OCI-M2 (cell line): ENCODE data around the gene BRSK2.
A peak's percentile ranks its signal among the peaks of the same experiment; 100 is the strongest.

Source experiments
- DNase-seq: peaks from one replicate; lab custom pipeline; 2025; ENCODE audit not compliant: unreplicated experiment; lab: John Stamatoyannopoulos, UW

The BRSK2 gene

DNA sequence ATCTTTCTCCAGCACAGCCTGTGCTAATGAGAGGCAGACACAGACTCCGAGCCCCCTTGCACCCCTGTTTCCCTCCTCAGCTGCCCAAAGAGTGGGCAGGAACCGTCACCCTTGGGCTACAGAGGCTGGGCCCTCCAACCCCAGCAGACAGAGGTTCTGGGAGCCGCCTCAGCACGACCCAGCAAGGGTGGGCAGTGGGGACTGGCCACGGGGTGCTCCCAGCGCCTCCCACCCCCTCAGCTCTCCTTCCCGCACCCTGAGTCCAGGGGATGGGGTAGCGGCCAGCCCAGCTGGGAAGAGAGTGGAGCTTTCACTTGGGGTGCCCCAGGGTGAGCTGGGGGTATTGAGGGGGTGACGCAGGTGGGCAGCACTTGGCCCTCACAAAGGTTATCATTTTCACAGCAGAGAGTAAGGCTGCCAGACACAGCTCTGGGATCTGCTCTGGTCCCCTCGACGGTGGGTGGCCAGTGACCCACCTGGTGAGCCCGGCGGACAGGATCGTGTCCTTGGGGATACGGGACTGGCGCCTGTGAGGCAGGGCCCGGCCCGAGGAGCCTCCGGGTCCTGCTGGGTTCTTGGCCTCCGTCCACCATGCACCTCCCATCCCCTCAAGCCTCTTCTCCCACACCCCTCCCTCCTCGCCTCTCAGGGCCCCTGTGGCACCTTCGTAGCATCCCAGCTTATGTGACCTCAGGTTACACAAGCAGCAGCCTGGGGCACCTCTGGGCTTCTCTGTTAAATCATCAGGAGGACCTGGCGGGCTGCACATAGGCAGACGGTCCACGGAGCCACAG is 14.4 kb upstream of the BRSK2 start:
- DNase-seq = no peak

DNA sequence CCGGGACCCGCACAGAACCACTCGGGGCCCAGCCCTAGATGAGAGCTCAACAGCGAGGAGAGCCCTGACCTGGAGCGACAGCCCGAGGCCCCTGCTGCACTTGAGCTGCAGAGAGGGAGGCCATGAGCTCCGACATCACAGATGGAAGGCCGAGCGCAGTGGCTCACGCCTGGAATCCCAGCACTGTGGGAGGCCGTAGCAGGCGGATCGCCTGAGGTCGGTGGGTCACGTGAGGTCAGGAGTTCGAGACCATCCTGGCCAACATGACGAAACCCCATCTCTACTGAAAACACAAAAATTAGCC is 13.8 kb upstream of the BRSK2 start:
- no peak for DNase-seq

DNA sequence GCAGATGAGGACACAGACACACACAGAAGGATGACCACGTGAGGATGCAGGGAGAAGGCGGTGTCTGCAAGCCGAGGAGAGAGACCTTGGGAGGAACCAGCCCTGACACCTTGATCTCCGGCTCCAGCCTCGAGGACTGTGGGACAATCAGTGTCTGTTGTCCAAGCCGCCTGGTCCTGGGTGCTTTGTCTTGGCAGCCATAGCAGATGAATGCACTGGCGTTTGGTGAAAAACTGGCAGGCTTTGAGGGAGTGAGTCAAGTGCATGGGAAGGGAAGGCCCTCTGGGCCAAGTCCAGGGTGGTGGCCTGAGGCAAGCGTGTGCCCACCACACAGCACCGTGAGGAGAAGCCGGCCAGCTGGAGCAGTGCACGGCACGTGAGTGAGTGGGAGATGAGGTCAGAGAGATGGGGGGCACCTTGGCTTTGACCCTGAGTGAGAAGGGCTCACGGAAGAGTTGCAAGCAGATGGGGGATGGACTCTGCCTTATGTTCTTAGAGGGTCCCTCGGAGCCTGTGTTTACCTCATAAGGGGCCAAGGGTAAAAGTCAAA is 12.4 kb upstream of the BRSK2 start:
- no peak for DNase-seq

DNA sequence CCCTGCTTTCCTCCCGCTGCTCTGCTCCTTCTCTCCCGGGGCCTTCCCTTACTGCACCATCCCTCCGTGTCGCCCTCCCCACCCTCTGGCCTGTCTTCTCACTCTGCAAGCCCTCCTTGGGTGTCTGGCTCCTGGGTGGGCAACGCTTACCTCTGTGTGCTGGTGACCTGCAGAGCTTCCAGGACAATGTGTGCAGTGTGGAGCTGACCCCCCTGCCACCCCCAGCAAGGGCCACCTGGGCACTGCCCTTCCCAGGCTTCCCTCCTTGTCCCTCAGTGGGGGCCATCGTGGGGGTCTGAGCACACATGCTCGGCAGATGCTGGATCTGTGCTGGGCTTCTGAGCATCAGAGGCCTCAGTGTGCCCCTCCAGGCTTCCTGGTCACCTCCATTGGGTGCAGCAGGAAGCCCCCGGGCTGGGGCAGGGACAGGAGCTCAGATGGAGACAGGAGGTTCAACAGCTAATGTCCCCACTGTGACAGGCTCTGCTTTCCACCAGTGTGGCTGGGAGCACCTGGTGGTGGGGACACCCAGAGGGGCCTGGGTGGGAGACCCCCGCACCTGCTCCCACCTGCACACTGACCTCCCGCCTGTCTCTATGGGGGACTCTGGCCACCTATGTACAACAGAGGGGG is 7.8 kb upstream of the BRSK2 start:
- DNase-seq = no peak

DNA sequence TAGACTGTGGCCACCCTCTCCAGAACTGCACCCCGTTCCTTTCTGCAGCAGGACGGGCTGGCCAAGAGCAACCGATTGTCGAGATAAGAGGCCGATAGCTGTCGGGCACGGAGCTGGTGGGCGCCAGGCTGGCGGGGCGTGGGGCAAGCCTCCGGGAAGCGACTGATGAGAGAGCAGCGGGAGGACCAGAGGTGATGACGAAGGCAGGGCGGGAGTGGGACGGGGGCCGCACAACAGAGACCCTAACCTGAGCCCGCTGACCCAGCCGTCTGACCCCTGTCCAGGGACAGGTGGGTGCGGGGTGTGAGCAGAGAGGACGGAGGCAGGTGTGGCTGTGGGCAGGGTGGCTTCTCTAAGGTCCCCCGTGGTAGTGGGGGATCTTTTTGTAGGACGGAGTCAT is 7.3 kb upstream of the BRSK2 start:
- no peak for DNase-seq

- peak; percentile 12 for DNase-seq
Observed at GRCh38 chr11:1382831-1383607, 6.7 kb upstream of the BRSK2 start.

DNA sequence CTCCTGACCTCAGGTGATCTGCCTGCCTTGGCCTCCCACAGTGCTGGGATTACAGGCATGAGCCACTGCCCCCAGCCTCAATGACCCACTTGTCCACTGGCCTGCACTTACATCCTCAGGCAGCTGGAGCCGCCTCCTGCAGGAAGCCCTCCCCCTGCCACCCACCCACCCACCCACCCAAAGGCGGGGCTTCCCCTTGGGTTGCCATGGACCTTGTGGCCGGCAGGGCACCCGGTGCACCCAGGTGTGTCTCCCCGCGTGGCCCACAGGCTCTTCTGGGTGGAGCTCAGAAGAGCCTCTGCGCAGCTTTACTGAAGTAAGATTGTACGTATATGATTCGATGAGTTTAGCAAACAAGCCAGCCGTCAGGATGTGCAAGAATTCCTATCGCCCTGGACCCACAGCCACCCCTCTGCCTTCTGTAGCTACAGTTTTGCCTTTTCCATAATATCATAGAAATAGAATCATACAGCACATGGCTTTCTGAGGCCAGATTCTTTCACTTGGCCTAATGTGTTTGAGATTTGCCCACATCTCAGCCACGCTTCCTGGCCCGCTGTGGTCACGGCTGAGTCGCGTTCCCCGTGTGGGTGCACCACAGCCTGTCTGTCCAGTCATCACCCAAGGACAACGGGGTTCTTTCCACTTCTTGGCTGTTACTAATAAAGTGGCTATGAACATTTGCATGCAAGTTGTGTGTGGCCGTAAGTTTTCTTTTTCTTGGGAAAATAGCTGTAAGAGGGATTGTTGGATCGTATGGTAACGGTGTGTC is 5.3 kb upstream of the BRSK2 start:
- no peak for DNase-seq

DNA sequence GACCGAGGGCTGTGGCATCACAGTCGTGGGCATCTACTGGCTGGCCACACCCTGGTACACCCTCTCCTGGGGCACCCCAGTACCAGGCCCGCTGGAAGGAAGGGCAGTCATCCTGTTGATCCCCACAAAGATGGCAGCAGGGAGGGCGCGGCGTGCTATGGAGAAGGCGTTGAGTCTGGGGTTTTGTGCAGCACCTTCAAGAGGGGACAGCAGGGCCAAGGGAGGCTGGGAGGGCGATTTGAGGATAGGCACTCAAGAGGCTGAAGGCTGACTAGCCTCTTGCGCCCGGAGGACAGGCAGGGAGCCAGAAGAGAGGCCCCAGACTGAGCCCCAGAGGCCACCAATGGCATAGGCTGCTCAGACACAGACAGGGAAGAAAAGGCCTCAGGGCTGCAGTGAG is 2.2 kb upstream of the BRSK2 start:
- no peak for DNase-seq

DNA sequence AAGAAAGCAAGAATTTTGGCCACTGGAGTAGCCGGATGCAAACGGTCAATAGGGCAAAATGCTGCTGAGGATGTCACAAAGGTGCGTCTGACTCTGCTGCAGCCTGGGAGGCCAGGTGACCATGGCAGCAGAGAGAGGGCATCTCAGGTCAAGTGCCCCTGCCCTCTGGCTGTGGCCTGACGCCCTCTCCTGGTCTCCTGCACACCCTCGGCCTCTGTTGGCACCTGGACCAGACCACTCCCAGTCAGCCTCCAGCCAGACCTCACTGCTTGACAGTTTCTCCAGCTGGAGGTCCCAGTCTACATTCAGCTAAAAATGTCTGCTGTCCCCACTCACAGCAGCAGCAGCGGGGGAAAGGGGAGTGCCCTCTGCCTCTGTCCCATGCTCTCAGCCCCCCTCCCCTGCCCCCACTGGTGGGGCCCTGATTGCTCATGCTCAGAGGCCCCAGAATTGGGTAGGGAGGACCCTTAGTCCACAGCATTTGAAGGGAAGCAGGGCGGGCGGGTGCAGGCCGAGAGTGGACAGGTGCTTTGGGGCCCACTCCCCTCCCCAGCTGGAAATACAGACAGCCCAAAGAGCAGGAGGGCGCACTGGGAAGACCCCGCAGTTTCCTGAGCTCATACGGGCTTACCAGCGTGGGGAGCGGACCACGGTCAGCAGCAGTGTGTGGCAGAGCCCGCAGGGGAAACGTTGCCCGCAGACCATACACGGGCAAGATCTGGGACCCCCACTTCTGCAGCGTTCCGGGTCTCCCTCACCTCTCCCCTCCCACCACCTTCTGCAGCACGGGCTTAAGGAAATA is 1.6 kb upstream of the BRSK2 start:
- no peak for DNase-seq

- no peak for DNase-seq
Observed at GRCh38 chr11:1388763-1389102, 1.0 kb upstream of the BRSK2 start.

GRCh38 chr11:1389103-1389931 is 417 bp upstream of the BRSK2 start:
- DNase-seq = peak; percentile 44

DNA sequence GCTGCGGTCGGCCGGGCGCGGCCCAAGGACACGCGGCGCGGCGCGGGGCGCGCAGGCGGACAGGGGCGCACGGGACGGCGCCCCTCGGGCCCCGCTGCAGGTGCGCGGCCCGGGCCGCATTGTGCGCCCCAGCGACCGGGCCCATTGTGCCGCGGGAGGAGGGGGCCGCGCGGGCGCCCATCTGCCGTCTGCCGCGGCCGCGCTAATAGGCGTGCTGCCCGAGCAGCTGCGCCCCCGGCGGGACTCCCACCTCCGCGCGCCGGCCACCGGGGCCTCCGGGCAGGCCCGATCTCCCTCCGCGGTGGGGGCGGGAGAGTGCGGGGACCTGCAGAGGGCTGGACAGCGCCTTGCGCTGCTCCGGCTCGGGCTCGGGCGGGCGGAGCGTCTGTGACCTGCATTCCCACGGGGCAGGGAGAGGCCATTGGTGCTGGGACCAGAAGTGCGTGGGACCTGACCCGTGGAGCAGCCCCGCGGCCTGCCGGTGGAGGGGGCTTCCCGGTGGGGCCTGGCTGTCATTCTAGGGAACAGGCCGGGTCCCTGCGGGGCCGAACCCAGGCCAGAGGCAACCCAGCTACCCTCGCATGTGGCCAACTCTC is 933 bp downstream of the BRSK2 start:
- no peak for DNase-seq

- no peak for DNase-seq
Observed at GRCh38 chr11:1391165-1392075, 1.7 kb downstream of the BRSK2 start.

- DNase-seq = no peak
Observed at GRCh38 chr11:1392111-1392510, 2.4 kb downstream of the BRSK2 start.

GRCh38 chr11:1392561-1392960 is 2.8 kb downstream of the BRSK2 start:
- no peak for DNase-seq

DNA sequence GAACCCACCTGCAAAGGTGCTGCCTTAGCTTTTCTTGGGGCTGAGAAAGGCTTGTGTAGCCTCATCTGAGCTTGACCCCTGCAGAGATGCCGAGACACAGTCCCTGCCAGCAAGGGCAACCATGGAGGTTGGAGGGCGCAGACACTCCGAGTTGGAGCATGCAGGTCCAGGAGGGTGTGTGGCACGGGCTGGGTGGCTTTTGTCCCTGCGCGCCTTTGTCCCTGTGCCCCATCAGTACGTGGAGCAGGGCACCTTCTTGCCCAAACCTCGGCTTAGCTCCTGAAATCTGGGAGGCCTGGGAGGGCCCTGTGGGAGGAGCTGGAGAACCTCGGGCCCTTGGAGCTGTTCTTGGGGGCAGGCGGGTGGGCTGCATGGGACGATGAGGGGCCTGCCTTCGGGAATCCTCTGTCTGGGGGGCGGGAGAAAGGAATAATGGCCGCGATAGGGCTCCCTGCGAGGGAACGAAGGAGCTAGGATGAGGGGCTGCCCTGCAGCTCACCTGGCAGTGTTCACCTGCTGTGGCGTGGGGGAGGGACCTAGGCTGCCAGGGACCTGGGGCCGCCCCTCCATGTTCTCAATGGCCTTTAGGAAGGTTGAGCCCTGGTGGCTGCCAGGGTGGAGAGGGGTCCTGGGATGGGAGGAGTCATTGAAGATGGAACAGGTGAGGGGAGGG is 3.4 kb downstream of the BRSK2 start:
- no peak for DNase-seq

DNA sequence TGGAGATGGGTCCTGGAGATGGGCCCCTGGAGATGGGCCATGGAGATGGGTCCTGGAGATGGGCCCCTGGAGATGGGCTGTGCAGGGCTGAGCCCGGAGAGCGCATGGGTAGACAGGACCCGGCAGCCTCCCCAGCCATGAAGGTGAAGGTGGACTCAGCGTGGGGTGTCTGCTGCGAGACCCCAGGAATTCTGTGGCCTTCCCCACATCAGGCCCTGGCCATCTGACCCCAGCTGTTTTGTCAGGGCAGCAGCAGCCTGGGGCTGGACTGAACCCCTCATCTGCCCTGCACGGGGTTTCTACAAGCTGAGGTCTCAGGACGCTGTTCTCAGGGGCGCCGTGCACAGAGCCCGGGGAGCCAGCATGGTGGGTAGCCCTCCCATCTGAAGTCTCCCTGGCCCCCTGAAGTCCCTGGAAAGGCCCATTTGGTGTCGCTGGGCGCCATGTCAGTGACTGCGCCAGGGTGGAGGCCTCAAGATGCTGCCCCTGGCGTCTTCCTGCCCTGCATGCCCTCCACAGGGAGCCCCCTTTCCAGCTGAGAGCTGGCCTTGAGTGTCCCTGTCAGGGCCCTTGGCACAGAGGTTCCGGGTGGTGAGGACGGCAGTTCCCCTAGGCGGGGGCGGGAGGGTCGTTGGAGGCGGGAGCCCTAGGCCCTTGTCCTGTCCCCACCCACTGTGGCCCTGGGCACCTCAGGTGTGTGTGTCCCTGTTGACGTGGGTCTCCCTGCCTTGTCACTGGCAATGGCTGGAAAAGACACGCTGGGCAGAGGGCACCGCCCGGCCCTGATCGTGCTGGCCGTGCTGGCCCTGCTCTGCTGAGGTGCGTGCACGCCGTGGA is 5.4 kb downstream of the BRSK2 start:
- DNase-seq = no peak
